Astrocyte of the hippocampus (primary cell): Measurements from ENCODE around the gene RAD50.
A peak's percentile ranks its signal among the peaks of the same experiment; 100 is the strongest.
"Not testable (repeated sequence)": the region's sequence is repeated elsewhere in the genome, so short reads cannot be mapped to it uniquely, and the experiment has no call there.

Experiments
- DNase-seq: peaks from one replicate; pipeline ENCODE4 v3.0.0; 2011; ENCODE audit warnings: low read depth, low spot score

Gene RAD50

DNA sequence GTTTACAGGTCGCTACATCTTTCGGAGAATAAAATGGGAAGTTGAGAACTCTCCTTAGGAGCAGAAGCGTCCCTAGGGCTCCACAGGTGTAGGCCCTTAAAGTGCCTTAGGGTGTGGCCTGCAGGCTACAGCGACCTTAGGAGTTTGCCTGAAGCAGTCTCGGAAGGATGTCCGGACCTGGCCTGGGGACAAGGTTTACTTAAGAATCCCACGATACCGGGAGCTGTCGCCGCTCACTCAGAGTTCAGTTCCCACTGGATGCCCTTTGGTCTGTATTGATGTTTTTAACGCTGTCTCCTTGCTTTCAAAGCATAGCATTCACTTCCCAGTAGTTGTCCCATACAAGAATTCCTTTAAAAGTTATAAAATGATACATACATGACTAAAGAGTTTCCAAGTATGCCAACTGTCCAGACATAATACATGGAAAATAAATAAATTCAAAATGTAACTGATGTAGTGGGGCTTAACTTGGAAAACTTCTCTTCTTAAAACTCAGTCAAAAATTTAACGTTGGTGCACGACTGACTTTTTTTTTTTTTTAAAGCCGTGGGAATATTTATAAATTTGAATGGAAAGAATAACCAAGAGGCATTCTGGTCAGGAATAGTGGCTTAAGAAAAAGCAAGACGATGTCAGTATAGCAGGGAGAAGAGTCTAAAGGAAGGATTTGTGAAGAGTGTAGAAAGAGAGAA lies 848 bp downstream of the RAD50 start:
- peak; percentile 45 for DNase-seq

DNA sequence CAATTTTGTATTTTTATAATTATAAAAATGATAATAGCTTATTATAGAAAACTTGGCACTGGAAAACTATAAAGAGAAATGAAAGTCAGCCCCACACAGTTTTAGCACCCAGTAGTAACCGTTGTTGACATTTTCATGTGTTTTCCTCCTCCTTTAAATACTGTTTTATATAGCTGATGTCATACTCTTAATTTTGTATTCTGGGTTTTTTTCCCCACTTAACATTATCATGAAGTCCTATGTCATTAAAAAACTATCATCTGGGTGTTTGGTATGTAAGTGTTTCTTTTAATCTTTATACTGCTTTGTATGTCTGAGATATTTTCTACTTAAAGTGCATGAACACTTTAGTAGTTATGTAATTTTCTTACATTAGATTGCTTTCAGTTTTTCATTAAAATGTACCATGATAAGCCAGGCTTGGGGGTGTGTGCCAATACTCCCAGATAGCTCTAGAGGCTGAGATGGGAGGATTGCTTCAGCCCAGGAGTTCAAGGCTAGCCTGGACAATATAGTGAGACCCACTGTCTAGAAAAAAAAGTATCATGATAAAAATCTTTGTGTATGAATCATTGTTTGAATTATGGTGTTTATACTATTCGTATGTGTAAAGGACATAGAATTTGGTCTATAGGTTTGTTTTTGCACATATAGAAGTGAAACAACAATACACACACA lies 2.7 kb downstream of the RAD50 start:
- DNase-seq, result no peak

DNA sequence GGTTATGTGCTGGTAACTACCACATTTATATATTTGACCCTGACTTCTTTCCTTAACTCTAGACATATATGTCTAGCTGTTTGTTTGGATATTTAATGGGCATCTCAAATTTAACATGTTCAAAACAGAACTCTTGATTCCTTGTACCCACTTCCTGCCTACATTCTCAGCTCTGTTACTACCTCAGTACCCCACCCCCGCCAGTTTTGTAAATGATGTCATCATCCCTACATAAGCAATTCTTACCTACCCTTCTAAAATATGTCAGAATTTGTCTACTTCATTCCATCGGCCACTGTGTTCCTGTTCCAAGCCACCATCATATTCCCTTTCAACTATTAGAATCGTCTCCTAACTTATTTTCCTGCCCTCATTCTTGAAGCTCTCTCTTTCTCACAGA lies 4.8 kb downstream of the RAD50 start:
- peak; percentile 45 for DNase-seq

DNA sequence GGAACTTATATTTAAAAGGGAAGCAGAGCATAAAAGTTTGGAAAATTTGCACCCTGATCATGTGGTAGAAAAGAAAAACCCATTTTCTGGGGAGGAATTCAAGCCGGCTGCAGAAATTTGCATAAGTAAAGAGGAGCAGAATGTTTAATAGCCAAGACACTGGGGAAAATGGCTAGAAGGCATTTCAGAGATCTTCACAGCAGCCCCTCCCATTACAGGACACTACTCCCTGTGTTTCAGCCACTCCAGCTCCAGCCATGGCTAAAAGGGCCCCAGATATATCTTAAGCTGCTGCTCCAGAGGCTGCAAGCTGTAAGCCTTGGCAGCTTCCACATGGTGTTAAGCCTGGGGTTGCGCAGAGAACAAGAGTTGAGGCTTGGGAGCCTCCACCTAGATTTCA lies 7.8 kb downstream of the RAD50 start:
- not testable (repeated sequence) for DNase-seq

DNA sequence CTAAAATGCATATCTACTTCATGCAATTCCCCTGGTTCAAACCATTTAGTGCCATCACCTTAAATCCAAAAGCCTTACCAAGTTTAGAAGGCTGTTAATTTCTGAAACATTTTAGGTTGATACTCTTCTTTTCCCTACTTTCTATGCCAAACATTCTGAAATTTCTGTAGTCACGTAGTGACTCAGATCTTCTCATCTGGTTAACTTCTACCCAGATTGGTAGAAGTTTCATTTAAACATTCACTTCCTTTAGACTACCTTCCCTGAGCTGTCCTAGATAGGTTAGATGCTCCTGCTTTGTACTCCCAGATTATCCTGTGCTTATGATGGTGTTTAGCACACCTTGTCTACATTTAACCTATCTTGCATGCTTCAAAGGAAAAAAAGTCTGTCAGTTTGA lies 9.9 kb downstream of the RAD50 start:
- no peak for DNase-seq

DNA sequence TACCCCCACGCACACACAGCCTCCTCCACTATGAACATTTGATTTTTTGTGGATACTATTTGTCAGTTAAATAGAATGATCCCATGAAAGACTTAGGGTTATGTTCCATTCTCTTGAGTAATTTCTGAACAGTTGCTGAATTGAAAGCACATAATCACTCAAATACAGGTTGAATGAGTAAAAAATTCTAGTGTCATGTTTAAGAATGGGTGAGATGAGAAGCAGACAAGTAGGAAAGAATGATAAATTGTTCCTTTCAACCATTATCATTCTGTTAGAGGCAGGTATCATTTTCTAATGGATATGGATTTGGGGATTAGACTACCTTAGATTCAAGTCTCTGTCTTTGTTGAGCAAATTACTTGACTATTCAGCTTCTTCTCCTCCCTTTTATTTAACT lies 19.3 kb downstream of the RAD50 start:
- DNase-seq, result no peak

DNA sequence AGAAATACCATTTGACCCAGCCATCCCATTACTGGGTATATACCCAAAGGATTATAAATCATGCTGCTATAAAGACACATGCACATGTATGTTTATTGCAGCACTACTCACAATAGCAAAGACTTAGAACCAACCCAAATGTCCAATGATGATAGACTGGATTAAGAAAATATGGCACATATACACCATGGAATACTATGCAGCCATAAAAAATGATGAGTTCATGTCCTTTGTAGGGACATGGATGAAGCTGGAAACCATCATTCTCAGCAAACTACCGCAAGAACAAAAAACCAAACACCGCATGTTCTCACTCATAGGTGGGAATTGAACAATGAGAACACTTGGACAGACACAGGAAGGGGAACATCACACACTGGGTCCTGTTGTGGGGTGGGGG lies 27.8 kb downstream of the RAD50 start:
- not testable (repeated sequence) for DNase-seq

DNA sequence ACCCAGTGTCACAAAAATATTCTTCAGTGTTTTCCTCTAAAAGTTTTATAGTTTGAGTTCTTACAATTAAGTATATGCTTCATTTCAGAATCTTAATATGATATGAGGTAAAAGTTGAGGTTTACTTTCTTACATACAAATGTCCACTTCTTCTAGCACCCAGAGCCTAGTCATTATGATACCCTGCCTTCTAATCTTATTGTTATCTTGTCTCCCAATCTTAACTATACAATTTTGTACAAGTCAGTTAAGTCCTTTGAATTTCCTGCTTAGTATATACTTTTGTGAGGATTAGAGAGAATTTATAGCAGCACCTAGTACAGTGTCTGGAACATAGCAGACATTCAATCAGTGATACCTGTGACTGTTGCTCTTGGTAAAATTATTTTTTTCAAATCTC lies 29.3 kb downstream of the RAD50 start:
- DNase-seq, result no peak

DNA sequence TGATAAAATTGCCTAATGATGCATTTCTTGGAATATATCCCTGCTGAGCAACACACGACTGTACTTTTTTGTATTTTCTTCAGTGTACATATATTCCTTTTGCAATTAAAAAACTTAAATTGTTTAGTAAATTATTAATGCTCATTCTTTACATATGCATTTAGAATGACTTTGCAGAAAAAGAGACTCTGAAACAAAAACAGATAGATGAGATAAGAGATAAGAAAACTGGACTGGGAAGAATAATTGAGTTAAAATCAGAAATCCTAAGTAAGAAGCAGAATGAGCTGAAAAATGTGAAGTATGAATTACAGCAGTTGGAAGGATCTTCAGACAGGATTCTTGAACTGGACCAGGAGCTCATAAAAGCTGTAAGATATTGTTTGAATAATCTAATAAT lies 32.7 kb downstream of the RAD50 start:
- no peak for DNase-seq

DNA sequence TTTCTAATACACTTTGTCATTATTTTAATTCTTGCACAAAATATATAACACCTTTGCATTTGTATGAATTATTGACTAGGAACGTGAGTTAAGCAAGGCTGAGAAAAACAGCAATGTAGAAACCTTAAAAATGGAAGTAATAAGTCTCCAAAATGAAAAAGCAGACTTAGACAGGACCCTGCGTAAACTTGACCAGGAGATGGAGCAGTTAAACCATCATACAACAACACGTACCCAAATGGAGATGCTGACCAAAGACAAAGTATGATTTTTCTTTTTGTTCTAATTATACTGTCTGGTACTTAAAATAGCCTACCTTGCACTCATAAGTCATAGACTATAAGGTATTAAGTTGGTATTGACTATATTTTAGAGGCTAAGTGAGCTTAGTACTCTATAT lies 34.4 kb downstream of the RAD50 start:
- DNase-seq, result peak; percentile 9

DNA sequence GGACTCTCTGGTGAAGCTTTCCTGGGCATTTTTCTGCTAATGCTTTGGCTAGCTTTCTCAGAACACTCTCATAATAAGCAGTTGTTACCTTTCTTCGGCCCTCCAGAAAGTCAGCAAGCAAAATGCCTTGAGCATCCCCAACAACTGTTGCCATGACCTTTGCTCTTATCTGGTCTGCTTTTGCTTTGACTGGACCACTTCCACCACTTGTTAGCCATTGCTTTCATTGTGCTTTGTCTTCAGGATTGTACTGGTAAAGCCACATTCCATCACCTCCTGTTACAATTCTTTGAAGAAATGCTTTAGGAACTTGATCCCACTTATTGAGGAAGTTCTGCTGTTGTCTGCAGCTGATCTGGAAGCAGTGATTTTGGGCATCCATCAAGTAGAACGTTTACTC lies 35.7 kb downstream of the RAD50 start:
- peak; percentile 25 for DNase-seq

DNA sequence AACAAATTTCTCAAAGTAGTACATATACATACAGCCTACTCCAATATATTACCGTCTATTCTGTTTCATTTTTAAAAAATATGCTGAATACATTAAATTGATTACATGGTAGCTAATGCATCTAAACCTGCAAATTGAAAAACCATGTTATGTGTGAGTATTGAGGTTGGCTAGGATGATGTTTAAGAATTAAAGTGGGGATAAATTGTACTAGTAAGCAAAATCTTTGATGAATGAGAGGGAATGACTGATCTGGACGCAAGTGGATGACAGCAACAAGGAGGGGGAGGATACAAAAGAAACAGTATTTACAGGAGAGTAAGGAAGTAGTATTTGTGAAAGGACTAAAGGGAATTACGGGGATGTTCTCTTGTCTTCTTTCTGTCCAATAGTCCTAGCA lies 37.4 kb downstream of the RAD50 start:
- DNase-seq, result no peak

DNA sequence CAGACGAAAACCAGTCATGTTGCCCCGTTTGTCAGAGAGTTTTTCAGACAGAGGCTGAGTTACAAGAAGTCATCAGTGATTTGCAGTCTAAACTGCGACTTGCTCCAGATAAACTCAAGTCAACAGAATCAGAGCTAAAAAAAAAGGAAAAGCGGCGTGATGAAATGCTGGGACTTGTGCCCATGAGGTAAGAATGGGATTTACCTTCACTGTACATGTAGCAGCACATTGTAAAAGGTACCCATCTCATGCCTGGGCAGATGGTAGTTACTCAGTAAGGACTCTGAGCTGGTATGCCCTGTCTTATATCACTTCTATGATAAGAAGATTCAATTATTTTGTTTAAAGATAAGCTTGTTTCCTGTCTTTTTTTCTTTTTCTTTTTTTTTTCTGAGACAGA lies 38.8 kb downstream of the RAD50 start:
- no peak for DNase-seq

DNA sequence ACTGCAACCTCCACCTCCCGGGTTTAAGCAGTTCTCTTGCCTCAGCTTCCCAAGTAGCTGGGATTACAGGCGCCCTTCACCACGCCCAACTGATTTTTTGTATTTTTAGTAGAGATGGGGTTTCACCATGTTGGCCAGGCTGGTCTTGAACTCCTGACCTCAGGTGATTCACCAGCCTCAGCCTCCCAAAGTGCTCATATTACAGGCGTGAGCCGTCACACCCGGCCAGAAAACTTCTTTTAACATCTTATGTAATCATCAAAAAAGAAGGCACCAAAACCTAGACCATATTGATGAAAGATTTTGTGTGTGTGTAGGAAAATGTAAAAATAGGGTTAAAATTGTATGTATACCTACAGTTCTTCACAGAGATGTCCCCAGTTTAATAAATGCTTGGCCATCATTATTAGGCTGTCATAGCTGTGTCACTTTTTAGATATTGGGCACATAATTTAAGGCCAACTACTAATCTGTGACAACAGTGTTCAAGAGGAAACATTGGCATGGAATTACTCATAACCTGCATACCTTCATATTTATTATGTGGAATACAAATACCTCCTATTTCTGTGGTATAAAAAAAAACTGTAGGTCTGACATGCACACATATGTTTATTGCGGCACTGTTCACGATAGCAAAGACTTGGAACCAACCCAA lies 44.4 kb downstream of the RAD50 start:
- peak; percentile 9 for DNase-seq

DNA sequence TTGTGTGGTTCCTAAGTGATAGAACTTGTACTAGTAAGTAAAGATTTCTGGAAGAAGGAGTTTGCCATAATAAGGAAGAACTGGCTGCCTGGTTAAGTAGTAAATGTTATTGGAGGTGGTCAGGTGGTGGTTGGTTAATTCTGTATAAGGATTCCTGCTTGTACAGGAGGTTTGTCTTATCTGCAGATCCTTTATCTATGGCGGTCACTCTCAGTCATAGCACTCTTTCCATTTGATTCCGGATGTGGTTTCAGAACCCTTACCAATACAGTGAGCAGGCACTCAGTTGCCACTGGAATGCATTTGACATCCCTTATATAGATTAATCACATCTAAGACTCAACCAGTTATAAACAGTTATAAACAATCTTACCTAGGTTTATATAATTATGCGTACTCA lies 50.3 kb downstream of the RAD50 start:
- peak; percentile 3 for DNase-seq

DNA sequence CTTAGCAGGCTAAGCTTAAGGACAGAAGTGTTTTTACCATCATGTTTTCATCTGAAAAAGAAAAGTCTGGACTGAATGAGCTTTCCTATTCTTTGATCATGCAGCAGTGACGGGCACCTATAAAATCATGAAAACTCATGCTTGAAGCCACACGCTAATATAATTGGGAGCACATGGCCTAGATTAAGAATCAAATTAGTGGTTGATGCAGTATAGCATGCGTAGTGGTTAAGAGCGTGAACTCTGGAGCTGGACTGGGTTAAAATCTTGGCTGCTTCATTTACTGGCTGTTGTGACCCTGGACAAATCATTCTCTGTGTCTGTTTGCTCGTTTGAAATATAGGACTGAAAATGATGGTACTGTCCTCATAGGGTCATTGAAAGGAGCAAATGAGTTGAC lies 51.3 kb downstream of the RAD50 start:
- DNase-seq, result no peak

DNA sequence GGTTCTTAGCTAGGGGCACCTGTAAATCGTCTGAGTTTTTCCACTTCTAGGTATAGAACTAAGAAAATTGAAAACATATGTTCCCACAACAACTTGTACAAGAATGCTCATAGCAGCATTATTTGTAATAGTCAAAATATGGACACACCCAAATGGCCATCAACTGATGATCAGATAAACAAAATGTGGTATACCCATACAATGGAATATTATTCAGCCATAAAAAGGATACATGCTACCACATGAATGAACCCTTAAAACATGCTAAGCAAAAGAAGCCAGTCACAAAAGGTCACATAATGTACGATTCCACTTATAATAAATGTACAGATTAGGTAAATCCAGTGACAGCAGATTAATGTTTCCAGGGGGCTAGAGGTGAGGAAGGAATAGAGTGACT lies 55.2 kb downstream of the RAD50 start:
- no peak for DNase-seq

DNA sequence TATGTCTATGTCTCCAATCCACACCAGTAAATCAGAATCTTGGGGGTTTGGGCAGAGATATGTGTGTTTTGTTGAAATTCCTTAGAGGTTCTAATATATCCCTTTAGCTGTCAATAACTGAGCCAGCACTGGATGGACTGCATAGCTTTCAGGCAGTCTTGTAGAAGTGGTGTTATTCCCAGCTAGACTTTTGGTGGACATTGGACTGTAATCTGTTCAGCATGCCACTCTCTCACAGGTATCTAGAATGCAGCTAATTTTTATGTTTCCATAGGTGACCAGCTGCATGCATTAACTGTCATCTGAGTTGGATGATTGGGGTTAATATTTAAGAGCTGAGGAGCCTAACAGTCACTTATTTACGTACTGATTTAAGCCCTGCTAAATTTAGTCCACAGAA lies 56.1 kb downstream of the RAD50 start:
- no peak for DNase-seq

DNA sequence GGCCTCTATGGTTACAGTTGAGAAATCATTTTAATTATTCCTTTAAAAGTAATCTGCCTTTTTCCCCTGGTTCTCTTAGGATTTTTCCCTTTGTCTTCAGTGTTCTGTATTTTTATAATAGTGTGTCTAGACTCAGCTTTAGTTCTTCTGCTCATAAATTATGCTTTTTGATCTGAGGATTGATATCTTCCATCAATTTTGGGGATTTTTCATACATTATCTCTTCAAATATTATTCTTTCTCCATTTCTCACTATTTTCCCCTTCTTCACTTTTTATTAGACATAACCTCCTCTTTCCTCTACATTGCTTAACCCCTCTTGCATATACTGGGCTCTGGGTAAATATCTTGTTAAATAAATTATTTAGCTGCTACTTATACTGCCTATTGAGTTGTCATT lies 64.9 kb downstream of the RAD50 start:
- no peak for DNase-seq

DNA sequence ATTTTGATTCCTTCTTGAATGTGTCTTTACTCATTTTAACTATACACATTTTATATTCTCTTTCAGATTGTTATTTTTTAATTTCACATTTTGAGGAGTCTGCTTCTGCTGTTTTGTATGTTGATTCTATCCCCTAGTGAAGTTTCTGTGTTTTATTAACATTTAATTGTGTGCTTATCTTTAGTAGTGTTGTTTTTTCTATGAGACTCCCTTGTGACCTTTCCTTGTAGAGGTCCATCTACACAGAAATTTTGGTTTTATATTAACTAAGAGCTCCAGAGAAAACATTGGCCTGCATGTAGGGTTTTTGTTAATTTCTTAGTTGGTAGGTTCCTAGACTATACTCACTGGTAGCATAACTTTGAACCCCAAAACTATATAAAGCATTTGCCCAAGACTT lies 65.8 kb downstream of the RAD50 start:
- DNase-seq, result no peak

DNA sequence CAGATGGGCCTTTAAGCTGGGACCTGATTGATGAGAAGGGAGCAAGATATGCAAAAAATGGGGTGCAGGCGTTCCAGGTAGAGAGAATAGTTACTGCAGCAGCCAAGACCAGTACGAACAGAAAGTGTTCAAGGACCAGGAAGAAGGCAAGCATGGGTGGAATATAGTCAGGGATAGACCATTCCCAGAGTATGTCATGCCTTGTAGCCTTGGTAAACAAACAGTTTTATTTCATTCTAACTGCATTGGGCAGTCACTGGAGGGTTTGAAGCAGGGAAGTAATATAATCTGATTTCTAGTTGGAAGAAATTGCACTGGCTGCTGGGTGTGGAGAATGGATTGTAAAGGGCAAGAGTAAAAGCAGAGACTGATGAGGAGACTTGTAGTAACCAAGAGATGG lies 70.7 kb downstream of the RAD50 start:
- no peak for DNase-seq

DNA sequence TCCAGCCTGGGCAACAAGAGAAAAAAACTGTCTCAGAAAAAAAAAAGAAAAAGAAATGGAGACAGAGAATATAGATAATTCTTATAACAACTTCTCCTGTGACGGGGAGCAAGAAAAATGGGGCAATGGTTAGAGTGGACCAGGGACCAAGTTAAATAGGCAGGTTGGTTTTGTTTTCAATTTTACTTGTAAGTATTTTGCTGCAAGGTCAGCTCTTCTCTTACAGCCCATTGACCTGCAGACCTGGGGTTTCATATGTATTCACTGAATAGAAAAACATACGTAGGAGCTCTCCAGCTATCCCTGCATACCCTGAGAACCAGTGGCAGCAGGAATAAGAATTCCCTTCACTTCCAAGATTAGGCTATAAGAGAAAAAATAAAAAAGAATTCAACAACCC lies 72.0 kb downstream of the RAD50 start:
- no peak for DNase-seq
